Heart left ventricle (tissue), 16 donors: ENCODE measurements around the gene OVAAL. TPM values are rescaled to one million over a fixed set of nuclear protein-coding genes. Genes with fewer than 3 reads are reported as not detected.

ENCODE experiments used
- ATAC-seq, 4 donors: fragments of 200-7000 bp; cut with Tn5 transposase; one replicate each; pipeline ENCODE4 v1.9.1; 2020 to 2022; ENCODE audit warnings: moderate library complexity in 4 of 4, mild to moderate bottlenecking in 3 of 4, moderate number of reproducible peaks in 1 of 4
- DNase-seq, 5 donors: peaks; one replicate each; pipeline ENCODE4 v3.0.0-alpha.2; 2020
- H3K27ac ChIP-seq, 12 donors: fragments of 200-600 bp; sonication (generic) in 4 of 12; one replicate each; pipeline versions ENCODE4 v1.5.0 to v1.8.0; 2016 to 2022; ENCODE audit warnings: mild to moderate bottlenecking in 2 of 12
- H3K27me3 ChIP-seq, 9 donors: fragments of 200-600 bp; sonication (generic) in 2 of 9; one replicate each; pipeline versions ENCODE4 v1.5.1 to v1.8.0; 2016 to 2022; ENCODE audit warnings: mild to moderate bottlenecking in 3 of 9
- H3K36me3 ChIP-seq, 9 donors: fragments of 200-600 bp; sonication (generic) in 2 of 9; one replicate each; pipeline versions ENCODE4 v1.5.0 to v1.8.0; 2018 to 2022; ENCODE audit warnings: mild to moderate bottlenecking in 2 of 9
- H3K4me1 ChIP-seq, 12 donors: fragments of 200-600 bp; sonication (generic) in 4 of 12; one replicate each; pipeline versions ENCODE4 v1.5.0 to v1.8.0; 2016 to 2022; ENCODE audit warnings: mild to moderate bottlenecking in 3 of 12
- H3K4me3 ChIP-seq, 12 donors: fragments of 200-600 bp; sonication (generic) in 4 of 12; one replicate each; pipeline versions ENCODE4 v1.5.0 to v1.8.0; 2017 to 2022; ENCODE audit warnings: mild to moderate bottlenecking in 9 of 12, moderate library complexity in 4 of 12
- H3K9me3 ChIP-seq, 12 donors: fragments of 200-600 bp; sonication (generic) in 4 of 12; one replicate each; pipeline versions ENCODE4 v1.5.0 to v1.8.0; 2016 to 2022; ENCODE audit warnings: mild to moderate bottlenecking in 1 of 12
- POLR2A ChIP-seq, 2 donors: fragments of 450-650 bp; IDR thresholded peaks; one replicate each; pipeline ENCODE4 v1.6.1; 2017; ENCODE audit warnings: antibody characterized with exemption in 2 of 2, mild to moderate bottlenecking in 2 of 2, moderate library complexity in 2 of 2
- WGBS, 4 donors: extraction: QIAGEN DNeasy Blood & Tissue Kit in 2 of 4; methylation state at CpG; one replicate each; pipeline versions ENCODE4 v1.1.5 to v1.1.7; 2013 to 2018; 5-methylcytosine and 5-hydroxymethylcytosine counted together
- intact Hi-C, 10 donors: fragments of 100-400 bp; cut with DNase I; formaldehyde crosslinking; loops; one replicate each; pipeline versions ENCODE4 v1.11.1 to v1.14.2; 2022
- polyA plus RNA-seq, 2 donors: library from polyadenylated mRNA; stranded (reverse); fragments of 200-250 nt; gene quantifications; one replicate each; pipeline ENCODE4 v1.2.3, GENCODE V29; 2013
- total RNA-seq, 9 donors: library from RNA; depleted of rRNA in 2 of 9; stranded (reverse); fragments of >200 nt in 2 of 9; fragmentation: NEBNext Ultra II Directional in 3 of 9; extraction: Animal tissue kit (Norgen Biotek cat#: 25700) in 3 of 9; gene quantifications; one replicate each; pipeline versions ENCODE4 v1.1.0 to v1.2.4, GENCODE V29; 2016 to 2023
- TF ChIP-seq, protein P1 (sequence below), 12 donors: fragments of 200-600 bp; sonication (generic) in 4 of 12; IDR thresholded peaks; one replicate each; pipeline versions ENCODE4 v1.5.0 to v1.8.0; 2018 to 2022; ENCODE audit warnings: antibody characterized with exemption in 12 of 12, mild to moderate bottlenecking in 5 of 12
- donor health status: ischemic (EF 13 %, LVEDD 7.1; RV severe dilation, severe dysfunction).
- donor health status: healthy with polysubstance abuse.
- donor health status: DM: no; HTN: yes; CAD: no.
- donor health status: DM: no; HTN: no; CAD: no.
- donor health status: ischemic (EF 25% LVEDD 6.9; RV normal size, moderate dysfunction).
- donor health status: ischemic (EF 25% LVEDD 5.7; RV mildly dilated, moderate dysfunction).
- donor health status: healthy.
- donor health status: DM: yes; HTN: yes; CAD: no.
- donor health status: ischemic (EF 35%, LVEDD 5.7; RV mildly dilated, moderate dysfunction).
- donor health status: nonischemic (EF 11% LVEDD 7.7; RV severe dilation, severe dysfunction).
- donor health status: DM: yes; HTN: yes; CAD: no.
- donor health status: PGD.
- donor health status: ischemic (EF 29% LVEDD 5.4; RV normal size, mild dysfunction).
- donor health status: nonischemic (EF 23%, LVEDD 6.1; RV moderate dilation, normal function).

OVAAL gene
- total and polyA plus RNA-seq, 11 donors: 1.5 to 13.9 (median 2.8) TPM

DNA sequence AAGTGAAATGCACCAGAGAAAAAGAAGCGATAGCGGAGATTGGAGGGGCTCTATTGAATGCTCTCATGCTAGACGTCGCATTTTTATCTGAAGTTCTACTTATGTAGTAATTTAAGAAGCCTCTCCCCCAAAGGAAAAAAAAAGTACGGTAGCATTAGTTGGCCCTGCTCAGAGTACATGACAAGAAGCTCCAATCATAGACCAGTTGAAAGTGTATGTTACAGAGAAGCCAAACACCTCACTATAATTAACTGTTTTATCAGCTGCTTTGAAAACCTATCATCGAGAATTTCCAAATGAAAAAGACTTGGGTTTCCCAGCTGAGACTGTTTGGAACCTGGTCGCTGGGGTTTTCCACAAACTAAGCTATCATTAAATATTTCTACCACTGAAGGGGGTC lies 19.6 kb upstream of the OVAAL start:
- no peak for TF ChIP-seq POLR2A (IDR thresholded peaks at IDR 0.05)
- TF ChIP-seq, protein P1, sequence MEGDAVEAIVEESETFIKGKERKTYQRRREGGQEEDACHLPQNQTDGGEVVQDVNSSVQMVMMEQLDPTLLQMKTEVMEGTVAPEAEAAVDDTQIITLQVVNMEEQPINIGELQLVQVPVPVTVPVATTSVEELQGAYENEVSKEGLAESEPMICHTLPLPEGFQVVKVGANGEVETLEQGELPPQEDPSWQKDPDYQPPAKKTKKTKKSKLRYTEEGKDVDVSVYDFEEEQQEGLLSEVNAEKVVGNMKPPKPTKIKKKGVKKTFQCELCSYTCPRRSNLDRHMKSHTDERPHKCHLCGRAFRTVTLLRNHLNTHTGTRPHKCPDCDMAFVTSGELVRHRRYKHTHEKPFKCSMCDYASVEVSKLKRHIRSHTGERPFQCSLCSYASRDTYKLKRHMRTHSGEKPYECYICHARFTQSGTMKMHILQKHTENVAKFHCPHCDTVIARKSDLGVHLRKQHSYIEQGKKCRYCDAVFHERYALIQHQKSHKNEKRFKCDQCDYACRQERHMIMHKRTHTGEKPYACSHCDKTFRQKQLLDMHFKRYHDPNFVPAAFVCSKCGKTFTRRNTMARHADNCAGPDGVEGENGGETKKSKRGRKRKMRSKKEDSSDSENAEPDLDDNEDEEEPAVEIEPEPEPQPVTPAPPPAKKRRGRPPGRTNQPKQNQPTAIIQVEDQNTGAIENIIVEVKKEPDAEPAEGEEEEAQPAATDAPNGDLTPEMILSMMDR (IDR thresholded peaks at IDR 0.05): no peak
- Histone ChIP-seq H3K9me3 (no peaks in the 10 kb centered on the region), H3K27me3 (no peaks in the 10 kb centered on the region), H3K4me1 (peaks cover 3 to 53% (median 34%) of the 10 kb centered on the region in 12 donors), H3K4me3 (no peak overlapping the region), H3K36me3 (no peaks in the 10 kb centered on the region), H3K27ac (peak overlapping the region; percentile 4 to 89 (median 74))
- intact Hi-C loops: loop anchor here in 2 of 10 donors (5.0 kb wide), 2 partner anchors 93 to 323 kb away; partner anchors contain the start of gene XPR1 (in 2 of the 2)
- WGBS, 4 donors: 48 to 62% (median 55%) methylated on average over 7 of the region's 7 CpGs
- ATAC-seq (peak in 2 of 4 donors; percentile 27 to 59), DNase-seq (no peak)

DNA sequence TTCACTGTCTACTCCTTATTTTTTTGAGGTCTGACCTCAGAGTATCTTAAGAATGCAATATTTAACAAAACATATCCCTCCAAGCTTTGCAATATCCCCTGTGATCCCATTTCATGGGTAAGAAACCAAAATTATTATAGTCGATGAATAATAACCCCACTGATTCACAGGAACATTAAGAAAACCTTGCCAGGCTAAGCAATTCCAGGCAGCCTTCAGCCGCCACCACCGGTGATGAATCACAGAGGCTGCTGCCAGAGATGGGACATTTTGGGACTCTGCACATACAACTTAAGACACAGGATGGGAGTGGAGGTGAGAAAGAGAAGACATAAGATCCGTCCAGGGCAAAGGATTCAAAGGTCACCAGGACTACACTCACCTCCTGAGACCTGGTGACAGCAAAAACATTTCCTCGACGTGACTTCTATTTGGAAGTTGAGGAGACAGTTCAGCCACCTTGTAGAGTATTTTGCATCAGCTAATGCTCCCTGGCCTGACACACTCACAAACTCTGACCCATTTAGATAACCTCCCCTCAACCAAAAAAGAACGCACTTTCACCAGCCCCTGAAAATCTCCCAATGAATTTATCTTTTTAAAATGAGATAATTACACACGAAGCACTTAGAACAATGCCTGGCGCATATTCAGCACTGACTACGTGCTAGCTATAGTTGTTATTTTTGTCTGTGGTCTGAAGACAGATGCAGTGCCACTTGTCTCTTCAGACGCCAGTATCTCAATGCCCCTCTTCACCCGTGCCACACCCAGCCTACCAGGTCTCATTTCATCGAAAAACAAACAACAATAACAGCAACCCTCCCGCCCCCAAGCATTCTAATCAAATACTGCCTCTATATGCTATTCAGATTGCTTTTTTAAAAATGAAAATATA lies 17.8 kb upstream of the OVAAL start:
- TF ChIP-seq, protein P1 (IDR thresholded peaks at IDR 0.05): no peak
- peak in 1 of 2 donors; percentile 15 for TF ChIP-seq POLR2A (IDR thresholded peaks at IDR 0.05)
- peaks cover 3 to 51% (median 34%) of the 10 kb centered on the region in 12 donors for H3K4me1 ChIP-seq
- H3K4me3 ChIP-seq: no peak overlapping the region
- no peaks in the 10 kb centered on the region for H3K9me3 ChIP-seq
- WGBS, 4 donors: 24 to 31% (median 27%) methylated on average over 14 of the region's 14 CpGs
- ATAC-seq (peak; percentile 68 to 70 (median 69)), DNase-seq (peak in 3 of 5 donors; percentile 37 to 66 (median 37))
- H3K36me3 ChIP-seq: no peaks in the 10 kb centered on the region
- no peaks in the 10 kb centered on the region for H3K27me3 ChIP-seq
- H3K27ac ChIP-seq: peak overlapping the region; percentile 68 to 89 (median 79)
- intact Hi-C loops: loop anchor here in 3 of 10 donors (2.0 to 5.0 kb wide), 3 partner anchors 22 to 92 kb away; partner anchors contain the start of gene XPR1 (in 2 of the 3)

DNA sequence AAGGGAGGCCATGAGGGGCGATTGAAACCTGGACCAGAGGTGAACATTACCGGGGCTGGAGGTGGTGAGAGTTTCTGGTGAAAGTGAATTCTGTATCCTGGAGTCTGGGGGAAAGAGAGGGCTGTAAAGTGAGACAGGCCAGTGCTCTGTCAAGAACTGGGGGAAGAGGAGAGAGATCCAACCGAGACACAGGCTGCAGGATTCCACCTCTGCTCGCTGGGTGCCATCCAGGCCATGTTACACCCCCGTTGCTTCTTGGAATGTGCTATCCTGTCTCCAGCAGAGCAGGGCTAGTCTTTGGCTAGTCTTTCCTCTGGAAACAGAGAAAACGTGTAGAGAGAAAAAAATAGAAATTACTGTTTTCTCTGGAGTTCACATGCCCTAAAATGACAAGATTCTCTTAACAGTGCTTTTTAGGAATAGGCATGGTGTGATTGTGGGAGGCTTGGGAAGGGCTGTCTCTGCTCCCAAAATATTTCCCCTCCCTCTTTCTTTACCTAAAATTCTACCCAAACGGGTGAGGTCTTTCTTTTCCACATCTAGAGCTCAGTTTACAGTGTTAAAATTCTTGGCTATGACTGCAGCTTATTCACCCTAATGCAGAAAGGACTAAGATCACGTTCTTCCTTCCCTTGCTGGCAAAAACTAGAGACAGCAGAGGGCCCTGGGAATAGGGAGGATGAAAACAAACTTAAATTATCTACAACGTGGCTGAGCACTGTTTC lies 16.5 kb upstream of the OVAAL start:
- H3K4me3 ChIP-seq: no peak overlapping the region
- ATAC-seq (peak in 1 of 4 donors; percentile 5), DNase-seq (no peak)
- H3K9me3 ChIP-seq: no peaks in the 10 kb centered on the region
- 30 to 35% (median 34%) methylated on average over 9 of the region's 9 CpGs for WGBS, 4 donors
- peak overlapping the region; percentile 68 to 89 (median 79) for H3K27ac ChIP-seq
- H3K27me3 ChIP-seq: no peaks in the 10 kb centered on the region
- no peaks in the 10 kb centered on the region for H3K36me3 ChIP-seq
- peaks cover 3 to 62% (median 34%) of the 10 kb centered on the region in 12 donors for H3K4me1 ChIP-seq
- intact Hi-C loops: loop anchor here in 1 of 10 donors (5.0 kb wide), 1 partner anchor 50 kb away; no protein-coding TSS in a partner anchor
- TF ChIP-seq POLR2A (IDR thresholded peaks at IDR 0.05): no peak
- TF ChIP-seq, protein P1 (IDR thresholded peaks at IDR 0.05): no peak

DNA sequence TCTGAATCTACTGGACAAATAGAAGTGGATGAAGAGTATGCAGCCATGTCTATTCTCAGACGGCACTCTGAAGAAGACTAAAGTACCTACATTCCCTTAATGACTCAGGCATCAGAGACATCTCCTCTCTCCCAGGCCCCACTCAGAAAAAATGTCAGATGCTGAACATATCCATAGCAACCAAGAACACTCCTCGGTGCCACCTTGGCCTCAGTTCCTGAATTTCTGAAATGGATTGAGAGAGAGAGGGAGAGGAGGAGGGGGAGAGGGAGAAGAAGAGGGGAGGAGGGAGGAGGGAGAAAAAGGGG lies 16.0 kb upstream of the OVAAL start:
- ATAC-seq: no peak
- no peak for DNase-seq
- 2 to 15% (median 8%) methylated on average over 2 of the region's 2 CpGs for WGBS, 4 donors
- Histone ChIP-seq H3K9me3 (no peaks in the 10 kb centered on the region), H3K36me3 (no peaks in the 10 kb centered on the region), H3K4me1 (peaks cover 3 to 64% (median 34%) of the 10 kb centered on the region in 12 donors), H3K27ac (peak overlapping the region; percentile 49 to 89 (median 79)), H3K4me3 (no peak overlapping the region), H3K27me3 (no peaks in the 10 kb centered on the region)
- intact Hi-C loops: loop anchor here in 1 of 10 donors (5.0 kb wide), 1 partner anchor 50 kb away; no protein-coding TSS in a partner anchor
- no peak for TF ChIP-seq POLR2A (IDR thresholded peaks at IDR 0.05)
- TF ChIP-seq, protein P1 (IDR thresholded peaks at IDR 0.05): no peak
